ENCODE measurements around the gene ATG101. TPM values are rescaled to one million over a fixed set of nuclear protein-coding genes. Genes with fewer than 3 reads are reported as not detected.
A peak's percentile ranks its signal among the peaks of the same experiment; 100 is the strongest.

Gene ATG101
- total and polyA plus RNA-seq, 9 of the 15 experiments (the other 6 are each of a cell fraction or from before 2014, with no cell fraction given) = 2.9 to 52.4 (median 29.7) TPM

DNA sequence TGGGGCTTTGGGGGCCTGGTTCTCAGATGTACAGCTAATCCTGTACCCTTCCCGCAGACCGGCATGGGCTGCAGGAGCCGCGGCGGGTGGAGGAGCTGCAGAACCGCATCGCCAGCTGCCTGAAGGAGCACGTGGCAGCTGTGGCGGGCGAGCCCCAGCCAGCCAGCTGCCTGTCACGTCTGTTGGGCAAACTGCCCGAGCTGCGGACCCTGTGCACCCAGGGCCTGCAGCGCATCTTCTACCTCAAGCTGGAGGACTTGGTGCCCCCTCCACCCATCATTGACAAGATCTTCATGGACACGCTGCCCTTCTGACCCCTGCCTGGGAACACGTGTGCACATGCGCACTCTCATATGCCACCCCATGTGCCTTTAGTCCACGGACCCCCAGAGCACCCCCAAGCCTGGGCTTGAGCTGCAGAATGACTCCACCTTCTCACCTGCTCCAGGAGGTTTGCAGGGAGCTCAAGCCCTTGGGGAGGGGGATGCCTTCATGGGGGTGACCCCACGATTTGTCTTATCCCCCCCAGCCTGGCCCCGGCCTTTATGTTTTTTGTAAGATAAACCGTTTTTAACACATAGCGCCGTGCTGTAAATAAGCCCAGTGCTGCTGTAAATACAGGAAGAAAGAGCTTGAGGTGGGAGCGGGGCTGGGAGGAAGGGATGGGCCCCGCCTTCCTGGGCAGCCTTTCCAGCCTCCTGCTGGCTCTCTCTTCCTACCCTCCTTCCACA, 11.0 kb upstream of the ATG101 start:
- Histone ChIP-seq H3K36me3 (ENCODE audit: control insufficient read depth, insufficient read depth, low read length) (no peaks in the 10 kb centered on the region), H3K79me2 (ENCODE audit: control insufficient read depth, insufficient read depth, low read length) (no peaks in the 10 kb centered on the region), H3K27ac (ENCODE audit: extremely low read depth, low read depth, low read length) (no peak overlapping the region), H2AFZ (ENCODE audit: low read depth, low read length) (no peak overlapping the region), H3K4me3 (no peak overlapping the region), H3K27me3 (ENCODE audit: control insufficient read depth in 2 of 2, insufficient read depth in 2 of 2, low read length in 2 of 2) (peaks cover 0 to 16% of the 10 kb centered on the region in 2 experiments; a peak in 3 of 5 replicates), H3K4me2 (ENCODE audit: insufficient read depth, low read length) (no peak overlapping the region), H3K9ac (ENCODE audit: insufficient read depth in 1 of 2, low read depth in 2 of 2, low read length in 2 of 2) (peak overlapping the region in 1 of 2 experiments; percentile 31; a peak in 2 of 4 replicates), H3K4me1 (replicated peaks in 1 of 2; ENCODE audit: control insufficient read depth in 2 of 2, insufficient read depth in 2 of 2, low read length in 2 of 2) (peaks cover 3 to 38% of the 10 kb centered on the region in 2 experiments; a peak in 4 of 5 replicates), H4K20me1 (replicated peaks; ENCODE audit: control insufficient read depth, insufficient read depth, low read length) (no peaks in the 10 kb centered on the region), H3K9me1 (ENCODE audit: control insufficient read depth, insufficient read depth, low read length) (no peaks in the 10 kb centered on the region), H3K9me3 (replicated peaks; ENCODE audit: control insufficient read depth, insufficient read depth, low read depth, low read length) (no peaks in the 10 kb centered on the region)
- in situ Hi-C loops (cut with MboI) = no loop called here
- DNase-seq (ENCODE audit: extremely low read depth in 1 of 4, low spot score in 3 of 4) = no peak
- intact Hi-C loops (cut with micrococcal nuclease) = no loop called here
- 50% methylated on average over 22 of the region's 25 CpGs for WGBS (ENCODE audit: insufficient coverage, low coverage, missing lambda C conversion rate)
- POLR2A ChIA-PET = interaction anchor here (0.5 to 1.6 kb wide), 3 partner anchors 10 to 332 kb away, joined by 3 to 6 read pairs (median 4); no protein-coding TSS in a partner anchor
- CTCF ChIA-PET (ENCODE audit: low intra/inter-chr PET ratio) = no interaction called here
- no peak for ATAC-seq
- TF ChIP-seq LEF1 (IDR thresholded peaks at IDR 0.05) (no peak), NR4A1 (CRISPR knock-in tag; IDR thresholded peaks at IDR 0.05) (peak; percentile 42; the same call in 1 of the 2 replicates), NR4A1 (tag; IDR thresholded peaks at IDR 0.05) (no peak), FOXP1 (CRISPR knock-in tag; IDR thresholded peaks at IDR 0.05) (no peak)
- no peak for FAIRE-seq
- no TSS peak for BruUV-seq (replicated peaks)

All from K562 (cell line).